ENCODE data around the gene HLA-A.

- TF ChIP-seq CTCF (IDR thresholded peaks at IDR 0.05; ENCODE audit: poor library complexity) (no peak), EZH2 (IDR thresholded peaks at IDR 0.05; ENCODE audit: borderline replicate concordance) (no peak)
Observed at GRCh38 chr6:29925727-29926412, 16.5 kb upstream of the HLA-A start.
